ENCODE measurements around the gene PLSCR3. TPM values are rescaled to one million over a fixed set of nuclear protein-coding genes. Genes with fewer than 3 reads are reported as not detected.
A peak's percentile ranks its signal among the peaks of the same experiment; 100 is the strongest.

The PLSCR3 gene
- polyA plus RNA-seq, 1 experiment, result 76.1 TPM

DNA sequence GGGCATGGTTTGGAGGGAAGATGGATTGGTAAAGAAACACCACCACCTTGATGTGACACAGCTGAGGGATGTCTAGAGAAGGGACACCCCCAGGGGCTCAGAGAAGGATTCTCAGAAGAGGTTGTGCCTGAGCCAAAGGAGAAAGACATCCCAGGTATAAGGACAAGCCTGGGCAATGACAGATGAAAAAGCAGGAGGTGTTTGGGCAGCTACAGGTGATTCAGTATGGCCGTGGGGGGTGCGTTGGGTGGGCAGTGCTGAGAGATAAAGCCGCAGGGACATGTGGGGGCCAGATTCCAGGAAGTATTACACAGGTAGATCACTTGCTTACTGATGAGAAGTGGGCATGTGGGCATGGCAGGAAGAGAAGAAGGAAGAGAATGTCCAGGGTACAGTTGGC, 32.4 kb downstream of the PLSCR3 start:
- TF ChIP-seq, protein P1, sequence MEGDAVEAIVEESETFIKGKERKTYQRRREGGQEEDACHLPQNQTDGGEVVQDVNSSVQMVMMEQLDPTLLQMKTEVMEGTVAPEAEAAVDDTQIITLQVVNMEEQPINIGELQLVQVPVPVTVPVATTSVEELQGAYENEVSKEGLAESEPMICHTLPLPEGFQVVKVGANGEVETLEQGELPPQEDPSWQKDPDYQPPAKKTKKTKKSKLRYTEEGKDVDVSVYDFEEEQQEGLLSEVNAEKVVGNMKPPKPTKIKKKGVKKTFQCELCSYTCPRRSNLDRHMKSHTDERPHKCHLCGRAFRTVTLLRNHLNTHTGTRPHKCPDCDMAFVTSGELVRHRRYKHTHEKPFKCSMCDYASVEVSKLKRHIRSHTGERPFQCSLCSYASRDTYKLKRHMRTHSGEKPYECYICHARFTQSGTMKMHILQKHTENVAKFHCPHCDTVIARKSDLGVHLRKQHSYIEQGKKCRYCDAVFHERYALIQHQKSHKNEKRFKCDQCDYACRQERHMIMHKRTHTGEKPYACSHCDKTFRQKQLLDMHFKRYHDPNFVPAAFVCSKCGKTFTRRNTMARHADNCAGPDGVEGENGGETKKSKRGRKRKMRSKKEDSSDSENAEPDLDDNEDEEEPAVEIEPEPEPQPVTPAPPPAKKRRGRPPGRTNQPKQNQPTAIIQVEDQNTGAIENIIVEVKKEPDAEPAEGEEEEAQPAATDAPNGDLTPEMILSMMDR (IDR thresholded peaks at IDR 0.05; ENCODE audit: insufficient read depth, low read depth, low read length), result no peak
- no peak overlapping the region for H3K4me3 ChIP-seq (ENCODE audit: low read depth, low read length)
- H3K27me3 ChIP-seq (ENCODE audit: control insufficient read depth, insufficient read depth, low read length), result no peaks in the 10 kb centered on the region
- no peak for DNase-seq (ENCODE audit: low read depth)
- no peaks in the 10 kb centered on the region for H3K36me3 ChIP-seq (ENCODE audit: control insufficient read depth, insufficient read depth, low read length)
- CTCF ChIA-PET, result no interaction called here
- POLR2A ChIA-PET, result no interaction called here

DNA sequence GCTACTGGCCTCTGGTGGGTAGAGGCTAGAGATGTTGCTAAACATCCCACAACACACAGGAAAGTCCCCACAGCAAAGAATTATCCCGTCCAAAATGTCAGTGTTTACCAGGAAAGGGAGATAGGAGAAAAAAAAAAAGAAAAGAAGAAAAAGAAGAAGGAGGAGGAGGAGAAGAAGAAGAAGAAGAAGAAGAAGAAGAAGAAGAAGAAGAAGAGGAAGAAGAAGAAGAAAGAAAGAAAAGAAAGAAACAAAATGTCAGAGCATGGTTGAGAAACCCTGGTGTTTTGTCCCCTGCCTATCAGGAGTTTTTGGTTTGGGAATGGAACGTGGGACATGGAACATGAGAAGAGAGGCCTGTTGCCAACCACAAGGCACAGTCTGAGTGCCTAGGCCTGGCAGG, 36.9 kb downstream of the PLSCR3 start:
- ChIA-PET CTCF (interaction anchor here (1.3 to 3.3 kb wide), 2 partner anchors 12 to 109 kb away, joined by 4 to 24 read pairs; no protein-coding TSS in a partner anchor), POLR2A (no interaction called here)
- TF ChIP-seq, protein P1 (IDR thresholded peaks at IDR 0.05; ENCODE audit: insufficient read depth, low read depth, low read length), result no peak
- H3K27me3 ChIP-seq (ENCODE audit: control insufficient read depth, insufficient read depth, low read length), result no peaks in the 10 kb centered on the region
- H3K36me3 ChIP-seq (ENCODE audit: control insufficient read depth, insufficient read depth, low read length), result no peaks in the 10 kb centered on the region
- DNase-seq (ENCODE audit: low read depth), result no peak
- H3K4me3 ChIP-seq (ENCODE audit: low read depth, low read length), result no peak overlapping the region

DNA sequence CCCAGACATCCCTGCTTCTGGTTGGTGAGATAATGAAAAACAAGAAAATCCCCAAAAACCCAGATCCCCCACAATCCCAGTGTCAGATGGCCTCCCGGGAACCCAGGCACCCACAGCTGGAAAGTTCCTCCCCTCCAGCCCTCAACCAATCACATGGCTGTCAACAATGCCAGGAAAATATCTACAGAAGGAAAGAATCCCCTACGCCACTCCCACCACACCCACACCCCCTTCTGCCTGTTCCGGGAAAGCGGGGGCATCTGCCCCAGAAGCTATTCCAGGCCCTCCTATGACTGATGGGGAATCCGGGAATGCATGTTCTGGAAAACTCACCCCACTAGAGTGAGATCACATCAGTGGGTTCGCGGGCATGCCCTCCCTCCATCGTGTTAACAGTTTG, 37.6 kb downstream of the PLSCR3 start:
- Histone ChIP-seq H3K27me3 (ENCODE audit: control insufficient read depth, insufficient read depth, low read length) (no peaks in the 10 kb centered on the region), H3K4me3 (ENCODE audit: low read depth, low read length) (no peak overlapping the region), H3K36me3 (ENCODE audit: control insufficient read depth, insufficient read depth, low read length) (no peaks in the 10 kb centered on the region)
- CTCF ChIA-PET, result interaction anchor here (0.8 to 4.8 kb wide), 15 partner anchors 12 to 232 kb away, joined by 3 to 45 read pairs (median 13); partner anchors contain the start of genes PLSCR3, SENP3, SOX15 and TMEM102
- TF ChIP-seq, protein P1 (IDR thresholded peaks at IDR 0.05; ENCODE audit: insufficient read depth, low read depth, low read length), result no peak
- POLR2A ChIA-PET, result interaction anchor here (0.6 kb wide), 2 partner anchors 121 to 204 kb away, joined by 4 to 20 read pairs; no protein-coding TSS in a partner anchor
- DNase-seq (ENCODE audit: low read depth), result no peak

- TF ChIP-seq, protein P1 (IDR thresholded peaks at IDR 0.05; ENCODE audit: insufficient read depth, low read depth, low read length), result peak; percentile 89
- no peak overlapping the region for H3K4me3 ChIP-seq (ENCODE audit: low read depth, low read length)
- DNase-seq (ENCODE audit: low read depth), result no peak
- no peaks in the 10 kb centered on the region for H3K36me3 ChIP-seq (ENCODE audit: control insufficient read depth, insufficient read depth, low read length)
- ChIA-PET CTCF (interaction anchor here (0.8 to 4.8 kb wide), 21 partner anchors 9 to 331 kb away, joined by 3 to 45 read pairs (median 7); partner anchors contain the start of genes PLSCR3, SENP3, SOX15 and TMEM102), POLR2A (interaction anchor here (0.6 kb wide), 2 partner anchors 122 to 205 kb away, joined by 4 to 20 read pairs; no protein-coding TSS in a partner anchor)
- no peaks in the 10 kb centered on the region for H3K27me3 ChIP-seq (ENCODE audit: control insufficient read depth, insufficient read depth, low read length)
Measured at GRCh38 chr17:7356072-7356549, 38.2 kb downstream of the PLSCR3 start.

- DNase-seq (ENCODE audit: low read depth), result no peak
- CTCF ChIA-PET, result interaction anchor here (0.8 to 4.8 kb wide), 19 partner anchors 9 to 332 kb away, joined by 3 to 45 read pairs (median 8); partner anchors contain the start of genes PLSCR3, SENP3, SOX15 and TMEM102
- Histone ChIP-seq H3K4me3 (ENCODE audit: low read depth, low read length) (no peak overlapping the region), H3K27me3 (ENCODE audit: control insufficient read depth, insufficient read depth, low read length) (no peaks in the 10 kb centered on the region), H3K36me3 (ENCODE audit: control insufficient read depth, insufficient read depth, low read length) (no peaks in the 10 kb centered on the region)
- POLR2A ChIA-PET, result no interaction called here
- TF ChIP-seq, protein P1 (IDR thresholded peaks at IDR 0.05; ENCODE audit: insufficient read depth, low read depth, low read length), result no peak
Measured at GRCh38 chr17:7355573-7355972, 38.8 kb downstream of the PLSCR3 start.

Measured in BJ (cell line).